IMR-90 (cell line): Measurements from ENCODE around the gene GDF10. TPM values are rescaled to one million over a fixed set of nuclear protein-coding genes. Genes with fewer than 3 reads are reported as not detected.

ENCODE experiments used
- ATAC-seq: fragments of 200-7000 bp; cut with Tn5 transposase; 2 replicates; pipeline ENCODE4 v1.9.1; 2020; ENCODE audit warnings: low read depth, mild to moderate bottlenecking, moderate library complexity
- BruUV-seq: library from RNA; stranded (reverse); fragments of 400-500 nt; replicated peaks from 2 replicates; lab custom pipeline; 2021; lab: Mats Ljungman, UMichigan
- CTCF ChIA-PET: fragments of 300-600 bp; formaldehyde crosslinking; extraction: SDS; loops from one replicate; lab custom pipeline; 2021; ENCODE audit warnings: antibody characterized with exemption; lab: Yijun Ruan, JAX
- POLR2A ChIA-PET: fragments of 300-600 bp; sonication (Branson Sonifier 250); formaldehyde crosslinking; loops from one replicate; lab custom pipeline; 2022; ENCODE audit warnings: antibody characterized with exemption; ENCODE audit not compliant: unreplicated experiment; lab: Charles Lee
- DNase-seq: peaks from one replicate; pipeline ENCODE4 v3.0.0; 2013
- H2AFZ ChIP-seq: replicated peaks from 2 replicates; pipeline ENCODE3; 2013; ENCODE audit warnings: low read length, mild to moderate bottlenecking; ENCODE audit not compliant: poor library complexity
- H2AK5ac ChIP-seq: 2 replicates; pipeline ENCODE4 v1.6.1; 2013; ENCODE audit warnings: low read depth, low read length, inconsistent platforms
- H2AK9ac ChIP-seq: replicated peaks from 2 replicates; pipeline ENCODE3; 2013; ENCODE audit warnings: mild to moderate bottlenecking, low read depth, low read length, moderate library complexity; ENCODE audit not compliant: poor library complexity
- H2BK120ac ChIP-seq: 2 replicates; pipeline ENCODE4 v1.6.1; 2013; ENCODE audit warnings: low read depth, low read length, inconsistent platforms
- H2BK15ac ChIP-seq: 3 replicates; pipeline ENCODE4 v1.6.1; 2013; ENCODE audit warnings: low read depth, low read length, inconsistent platforms
- H2BK20ac ChIP-seq: 2 replicates; pipeline ENCODE4 v1.6.1; 2013; ENCODE audit warnings: low read depth, mild to moderate bottlenecking, inconsistent platforms, low read length, moderate library complexity
- H2BK5ac ChIP-seq: 2 replicates; pipeline ENCODE4 v1.6.1; 2013; ENCODE audit warnings: mild to moderate bottlenecking, low read depth, low read length, inconsistent platforms; ENCODE audit not compliant: poor library complexity, severe bottlenecking
- H3K14ac ChIP-seq: replicated peaks from 2 replicates; pipeline ENCODE4 v1.6.1; 2013; ENCODE audit warnings: low read depth, low read length, inconsistent platforms
- H3K18ac ChIP-seq: 2 replicates; pipeline ENCODE4 v1.6.1; 2013; ENCODE audit warnings: low read depth, low read length, control low read depth
- H3K23ac ChIP-seq: 2 replicates; pipeline ENCODE4 v1.6.1; 2013; ENCODE audit warnings: low read depth, low read length, inconsistent platforms
- H3K27ac ChIP-seq: 2 replicates; pipeline ENCODE4 v1.5.1; 2013; ENCODE audit warnings: mild to moderate bottlenecking, control low read depth, low read length; ENCODE audit not compliant: insufficient read depth
- H3K27me3 ChIP-seq: 2 replicates; pipeline ENCODE4 v1.6.1; 2013; ENCODE audit warnings: low read length; ENCODE audit not compliant: control insufficient read depth, insufficient read depth
- H3K36me3 ChIP-seq: 2 replicates; pipeline ENCODE4 v1.6.1; 2013; ENCODE audit warnings: low read length, mixed read lengths; ENCODE audit not compliant: control insufficient read depth, insufficient read depth
- H3K4ac ChIP-seq: 2 replicates; pipeline ENCODE4 v1.6.1; 2013; ENCODE audit warnings: low read depth, low read length, inconsistent platforms
- H3K4me1 ChIP-seq: 2 replicates; pipeline ENCODE4 v1.6.1; 2013; ENCODE audit warnings: low read length, mixed read lengths; ENCODE audit not compliant: control insufficient read depth, insufficient read depth
- H3K4me2 ChIP-seq: 2 replicates; pipeline ENCODE4 v1.6.1; 2013; ENCODE audit warnings: low read depth, mild to moderate bottlenecking, control low read depth, low read length, moderate library complexity
- H3K4me3 ChIP-seq: 2 replicates; pipeline ENCODE4 v1.5.1; 2013; ENCODE audit warnings: low read depth, mild to moderate bottlenecking, control low read depth, low read length, moderate library complexity; ENCODE audit not compliant: insufficient read depth
- H3K56ac ChIP-seq: 2 replicates; pipeline ENCODE4 v1.6.1; 2013; ENCODE audit warnings: low read length, inconsistent platforms; ENCODE audit not compliant: insufficient read depth; ENCODE audit errors: extremely low read depth
- H3K79me1 ChIP-seq, 2 experiments: 2 replicates each; pipeline ENCODE4 v1.6.1; 2013; ENCODE audit warnings: low read length in 2 of 2, inconsistent platforms in 1 of 2, low read depth in 1 of 2
- H3K9ac ChIP-seq: 2 replicates; pipeline ENCODE4 v1.6.1; 2013; ENCODE audit warnings: low read depth, low read length, control low read depth
- H3K9me1 ChIP-seq: 2 replicates; pipeline ENCODE4 v1.6.1; 2013; ENCODE audit warnings: low read length, inconsistent platforms; ENCODE audit not compliant: insufficient read depth
- H3K9me3 ChIP-seq: 2 replicates; pipeline ENCODE4 v1.6.1; 2013; ENCODE audit warnings: low read length; ENCODE audit not compliant: control insufficient read depth, insufficient read depth
- H4K20me1 ChIP-seq: 2 replicates; pipeline ENCODE4 v1.6.1; 2013; ENCODE audit warnings: low read length, inconsistent platforms; ENCODE audit not compliant: insufficient read depth
- H4K5ac ChIP-seq: 2 replicates; pipeline ENCODE4 v1.6.1; 2013; ENCODE audit warnings: mild to moderate bottlenecking, low read depth, low read length, control low read depth
- H4K8ac ChIP-seq, 2 experiments: 2 replicates each; pipeline ENCODE4 v1.6.1; 2013; ENCODE audit warnings: low read depth in 2 of 2, low read length in 2 of 2, control low read depth in 1 of 2, inconsistent platforms in 1 of 2
- H4K91ac ChIP-seq: 2 replicates; pipeline ENCODE4 v1.6.1; 2013; ENCODE audit warnings: low read depth, low read length, inconsistent platforms; ENCODE audit not compliant: insufficient read depth
- CHD1 ChIP-seq: IDR thresholded peaks from 2 replicates; pipeline ENCODE4 v1.6.1; 2012; ENCODE audit warnings: low read depth, low read length, improper control_type of control experiment
- RCOR1 ChIP-seq: IDR thresholded peaks from 2 replicates; pipeline ENCODE4 v1.6.1; 2012; ENCODE audit warnings: mild to moderate bottlenecking, low read length, improper control_type of control experiment; ENCODE audit not compliant: insufficient replicate concordance
- WGBS, 2 experiments: methylation state at CpG; one replicate each; pipeline versions ENCODE4 v1.1.5 to v1.1.7; 2013; ENCODE audit warnings: missing lambda C conversion rate in 2 of 2; ENCODE audit not compliant: insufficient read length in 1 of 2; ENCODE audit errors: extremely low coverage in 2 of 2; 5-methylcytosine and 5-hydroxymethylcytosine counted together
- dilution Hi-C: fragments of 300-500 bp; cut with HindIII; formaldehyde crosslinking; loops from one replicate; pipeline ENCODE4 v1.14.3; 2018; ENCODE audit warnings: low sequenced_read_pairs; ENCODE audit not compliant: unreplicated experiment
- in situ Hi-C: fragments of 300-500 bp; cut with MboI; formaldehyde crosslinking; loops from 3 replicates; pipeline ENCODE4 v1.14.3; 2019; ENCODE audit warnings: low sequenced_read_pairs, inconsistent platforms, mixed read lengths
- intact Hi-C: fragments of 100-400 bp; cut with micrococcal nuclease; formaldehyde crosslinking; loops from 2 replicates; pipeline ENCODE4 v1.10.0; 2022
- polyA plus RNA-seq, 3 experiments: library from polyadenylated mRNA; depleted of rRNA; stranded (reverse); fragments of >200 nt; gene quantifications; 2 replicates each; pipeline ENCODE4 v1.2.3, GENCODE V29; 2012; ENCODE audit warnings: low replicate concordance in 1 of 3
- total RNA-seq: library from RNA; depleted of rRNA; stranded (reverse); fragments of >200 nt; gene quantifications from 2 replicates; pipeline ENCODE4 v1.2.3, GENCODE V29; 2012

The GDF10 gene
- total and polyA plus RNA-seq, 2 of the 4 experiments (the other 2 are of a cell fraction) = 0.34 TPM; not detected in 1

GRCh38 chr10:47282657-47283018, 17.4 kb upstream of the GDF10 start:
- H2AK5ac ChIP-seq = no peak overlapping the region
- H2AFZ ChIP-seq = no peak overlapping the region
- no peaks in the 10 kb centered on the region for H3K9me3 ChIP-seq
- H3K14ac ChIP-seq = no peak overlapping the region
- DNase-seq = no peak
- no peak overlapping the region for H2BK120ac ChIP-seq
- H2BK20ac ChIP-seq = no peak overlapping the region
- H2AK9ac ChIP-seq = no peak overlapping the region
- TF ChIP-seq RCOR1 (no peak), CHD1 (no peak)
- H3K56ac ChIP-seq = no peak overlapping the region
- dilution Hi-C loops (no loop called here), in situ Hi-C loops (no loop called here), intact Hi-C loops (no loop called here)
- no peaks in the 10 kb centered on the region for H3K36me3 ChIP-seq
- WGBS, 2 experiments = no CpG with 5 or more reads among the region's 6 CpGs
- no peak overlapping the region for H4K8ac ChIP-seq
- H3K9ac ChIP-seq = no peak overlapping the region
- no peak overlapping the region for H3K4me2 ChIP-seq
- POLR2A ChIA-PET = no interaction called here
- BruUV-seq = no TSS peak
- no peak overlapping the region for H2BK15ac ChIP-seq
- no peak overlapping the region for H4K91ac ChIP-seq
- no peak overlapping the region for H3K18ac ChIP-seq
- H3K4me3 ChIP-seq = no peak overlapping the region
- no peak overlapping the region for H4K5ac ChIP-seq
- no peak for ATAC-seq
- no peak overlapping the region for H2BK5ac ChIP-seq
- peaks cover 21% of the 10 kb centered on the region for H3K27me3 ChIP-seq
- no peaks in the 10 kb centered on the region; the same call in 1 of the 2 replicates for H3K9me1 ChIP-seq
- no peaks in the 10 kb centered on the region for H3K79me1 ChIP-seq
- no peak overlapping the region for H3K23ac ChIP-seq
- CTCF ChIA-PET = no interaction called here
- H3K4me1 ChIP-seq = no peaks in the 10 kb centered on the region
- H3K4ac ChIP-seq = no peak overlapping the region
- no peak overlapping the region for H3K27ac ChIP-seq
- no peaks in the 10 kb centered on the region for H4K20me1 ChIP-seq
